Measurements from ENCODE around the gene MPHOSPH9. TPM values are rescaled to one million over a fixed set of nuclear protein-coding genes. Genes with fewer than 3 reads are reported as not detected.
A peak's percentile ranks its signal among the peaks of the same experiment; 100 is the strongest.

Gene MPHOSPH9
- total RNA-seq, 2 experiments from 2014 or later, result 134 to 162 TPM

GRCh38 chr12:123108682-123109066 lies 124.3 kb downstream of the MPHOSPH9 start:
- ChIA-PET CTCF (interaction anchor here (0.6 to 5.4 kb wide), 6 partner anchors 10 to 24 kb away, joined by 3 to 32 read pairs (median 4); no protein-coding TSS in a partner anchor), POLR2A (no interaction called here)
- H3K4me3 Mint-ChIP-seq, result no peak overlapping the region
- no peaks in the 10 kb centered on the region for H3K27me3 Mint-ChIP-seq
- H3K36me3 Mint-ChIP-seq (ENCODE audit: low read depth), result peaks cover 42% of the 10 kb centered on the region
- H3K4me1 Mint-ChIP-seq, result peaks cover 60% of the 10 kb centered on the region
- H3K27ac Mint-ChIP-seq, result peak overlapping the region; percentile 98
- H3K9me3 Mint-ChIP-seq, result no peaks in the 10 kb centered on the region
- DNase-seq, result no peak

- peak overlapping the region; percentile 98 for H3K27ac Mint-ChIP-seq
- no peaks in the 10 kb centered on the region for H3K9me3 Mint-ChIP-seq
- H3K4me3 Mint-ChIP-seq, result no peak overlapping the region
- H3K27me3 Mint-ChIP-seq, result no peaks in the 10 kb centered on the region
- H3K36me3 Mint-ChIP-seq (ENCODE audit: low read depth), result peaks cover 44% of the 10 kb centered on the region
- H3K4me1 Mint-ChIP-seq, result peaks cover 61% of the 10 kb centered on the region
- POLR2A ChIA-PET, result no interaction called here
- DNase-seq, result no peak
- CTCF ChIA-PET, result interaction anchor here (0.6 to 5.4 kb wide), 7 partner anchors 11 to 83 kb away, joined by 3 to 32 read pairs (median 4); no protein-coding TSS in a partner anchor
Observed at GRCh38 chr12:123107926-123108681, 124.8 kb downstream of the MPHOSPH9 start.

DNA sequence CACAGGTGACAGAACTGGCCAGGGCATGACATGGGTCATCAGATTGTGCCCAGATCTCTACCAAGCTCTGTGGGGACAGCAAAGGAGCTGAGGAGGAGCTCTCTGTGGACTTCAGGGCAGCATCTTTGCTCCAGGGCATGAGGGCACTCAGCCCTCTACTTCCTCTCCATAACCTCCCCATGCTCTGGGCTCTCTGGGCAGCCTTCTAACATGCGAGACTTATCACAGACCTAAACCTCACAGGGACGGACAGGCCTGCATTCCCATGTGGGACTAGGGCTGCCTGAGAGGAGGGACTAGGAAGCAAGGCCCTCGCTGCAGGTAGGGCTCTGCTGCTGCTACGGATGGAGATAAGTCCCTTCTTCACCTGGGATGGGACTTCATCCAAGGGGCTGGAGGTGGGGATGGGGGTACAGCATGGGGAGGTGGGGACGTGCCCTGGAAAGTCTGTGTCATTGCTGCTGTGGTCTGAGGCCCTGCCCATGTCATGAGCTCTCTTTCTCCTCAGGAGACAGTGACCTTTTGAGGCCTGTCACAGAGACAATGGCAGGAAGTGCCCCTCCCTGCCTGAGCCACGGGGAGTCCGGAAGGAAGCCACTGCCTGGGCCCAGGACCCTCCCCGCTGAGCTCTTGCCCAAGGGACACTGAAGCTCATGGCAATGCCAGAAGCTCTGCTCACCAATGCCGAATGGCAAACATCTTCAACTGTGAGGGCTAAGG lies 126.1 kb downstream of the MPHOSPH9 start:
- POLR2A ChIA-PET, result interaction anchor here (0.6 to 1.0 kb wide), 2 partner anchors 26 to 30 kb away, joined by 4 to 7 read pairs; no protein-coding TSS in a partner anchor
- DNase-seq, result peak; percentile 79
- H3K9me3 Mint-ChIP-seq, result no peaks in the 10 kb centered on the region
- peaks cover 70% of the 10 kb centered on the region for H3K4me1 Mint-ChIP-seq
- peak overlapping the region; percentile 98 for H3K27ac Mint-ChIP-seq
- H3K4me3 Mint-ChIP-seq, result peak overlapping the region; percentile 58
- H3K36me3 Mint-ChIP-seq (ENCODE audit: low read depth), result peaks cover 44% of the 10 kb centered on the region
- CTCF ChIA-PET, result interaction anchor here (0.6 to 5.4 kb wide), 14 partner anchors 9 to 459 kb away, joined by 3 to 32 read pairs (median 4); partner anchors contain the start of gene PITPNM2
- no peaks in the 10 kb centered on the region for H3K27me3 Mint-ChIP-seq

DNA sequence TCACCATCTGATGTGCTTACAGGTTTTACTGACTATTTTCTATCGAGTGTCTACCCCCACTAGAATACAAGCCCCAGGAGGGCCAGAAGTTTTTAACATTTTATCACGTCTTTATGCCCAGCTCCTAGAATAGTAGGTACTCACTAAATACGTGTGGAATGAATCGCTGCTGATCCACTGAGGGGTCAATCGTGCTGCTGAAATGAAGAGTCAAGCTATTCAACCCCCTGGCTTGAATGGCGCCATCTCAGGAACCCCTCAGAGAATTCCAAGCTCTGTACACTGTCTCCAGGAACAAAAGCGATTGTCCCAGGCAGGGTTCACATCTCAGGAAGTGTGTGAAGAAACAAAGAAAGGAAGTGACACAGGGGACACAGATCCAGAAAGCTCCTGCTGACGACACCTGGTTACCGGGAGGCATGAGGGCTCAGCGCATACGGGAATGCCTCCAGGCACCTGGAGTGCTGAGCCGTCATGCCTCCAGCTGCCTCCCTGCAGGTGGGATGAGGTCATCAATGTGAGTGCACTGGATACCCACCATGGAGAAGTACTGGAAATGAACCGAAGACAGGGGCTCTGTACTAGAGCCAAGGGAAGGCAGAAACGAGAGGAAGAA lies 127.6 kb downstream of the MPHOSPH9 start:
- ChIA-PET CTCF (interaction anchor here (1.0 to 1.9 kb wide), 4 partner anchors 9 to 15 kb away, joined by 3 to 6 read pairs (median 4); no protein-coding TSS in a partner anchor), POLR2A (no interaction called here)
- no peaks in the 10 kb centered on the region for H3K9me3 Mint-ChIP-seq
- no peak overlapping the region for H3K4me3 Mint-ChIP-seq
- H3K36me3 Mint-ChIP-seq (ENCODE audit: low read depth), result peaks cover 44% of the 10 kb centered on the region
- peak overlapping the region; percentile 98 for H3K27ac Mint-ChIP-seq
- H3K27me3 Mint-ChIP-seq, result no peaks in the 10 kb centered on the region
- H3K4me1 Mint-ChIP-seq, result peaks cover 64% of the 10 kb centered on the region
- DNase-seq, result no peak

GRCh38 chr12:123104809-123105208 lies 128.1 kb downstream of the MPHOSPH9 start:
- DNase-seq, result no peak
- CTCF ChIA-PET, result interaction anchor here (0.7 to 1.9 kb wide), 5 partner anchors 8 to 45 kb away, joined by 3 to 6 read pairs (median 3); no protein-coding TSS in a partner anchor
- Mint-ChIP-seq H3K4me1 (peaks cover 63% of the 10 kb centered on the region), H3K36me3 (ENCODE audit: low read depth) (peaks cover 44% of the 10 kb centered on the region), H3K27me3 (no peaks in the 10 kb centered on the region), H3K4me3 (no peak overlapping the region), H3K27ac (peak overlapping the region; percentile 98), H3K9me3 (no peaks in the 10 kb centered on the region)
- POLR2A ChIA-PET, result no interaction called here

Other genes starting within 250 kb of the MPHOSPH9 start
- 10 to 100 TPM; 19.0 to 21.8 TPM for gene PITPNM2, start 82.1 kb downstream of the MPHOSPH9 start, total RNA-seq
- 10 to 100 TPM; 29.2 to 30.8 TPM for gene MTRFR, start 295 bp upstream of the MPHOSPH9 start, total RNA-seq
- 10 to 100 TPM; 28.7 to 34.3 TPM for gene CDK2AP1, start 38.7 kb upstream of the MPHOSPH9 start, total RNA-seq
- gene SBNO1, start 131.7 kb upstream of the MPHOSPH9 start, total RNA-seq, result 10 to 100 TPM; 38.1 to 41.8 TPM
- 10 to 100 TPM; 73.6 to 85.3 TPM for gene KMT5A, start 151.0 kb upstream of the MPHOSPH9 start, total RNA-seq
- 1 to 10 TPM; 6.0 to 6.5 TPM for gene RILPL2, start 203.5 kb upstream of the MPHOSPH9 start, total RNA-seq
- gene SNRNP35, start 225.0 kb upstream of the MPHOSPH9 start, total RNA-seq, result 10 to 100 TPM; 24.8 to 31.7 TPM